ENCODE results near the gene SGSH.

The SGSH gene

DNA sequence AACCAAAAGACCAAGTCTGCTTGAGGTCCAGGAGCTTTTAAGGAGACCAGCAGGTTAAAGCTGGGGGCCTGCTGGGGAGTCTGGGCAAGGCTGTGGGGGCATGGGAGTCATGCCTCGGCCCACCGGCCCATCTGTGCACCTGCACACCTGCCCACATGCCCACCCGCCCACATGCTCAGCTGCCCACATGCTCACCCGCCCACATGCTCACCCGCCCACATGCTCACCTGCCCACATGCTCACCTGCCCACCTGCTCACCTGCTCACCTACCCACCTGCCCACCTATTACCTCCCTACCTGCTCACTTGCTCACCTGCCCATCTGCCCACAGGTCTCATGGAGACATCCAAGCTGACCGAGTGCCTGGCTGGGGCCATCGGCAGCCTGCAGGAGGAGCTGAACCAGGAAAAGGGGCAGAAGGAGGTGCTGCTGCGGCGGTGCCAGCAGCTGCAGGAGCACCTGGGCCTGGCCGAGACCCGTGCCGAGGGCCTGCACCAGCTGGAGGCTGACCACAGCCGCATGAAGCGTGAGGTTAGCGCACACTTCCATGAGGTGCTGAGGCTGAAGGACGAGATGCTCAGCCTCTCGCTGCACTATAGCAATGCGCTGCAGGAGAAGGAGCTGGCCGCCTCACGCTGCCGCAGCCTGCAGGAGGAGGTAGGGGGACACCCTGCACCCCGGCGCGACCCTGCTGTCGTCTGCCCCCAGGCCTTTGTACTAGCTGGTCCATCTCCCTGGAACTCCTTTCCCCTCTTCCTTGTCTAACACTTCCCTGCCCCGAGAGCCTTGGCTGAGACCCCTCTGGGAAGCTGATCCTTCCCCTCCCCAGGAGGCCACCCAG is 36.3 kb downstream of the SGSH start:
- no peak for DNase-seq (ENCODE audit: low spot score)

DNA sequence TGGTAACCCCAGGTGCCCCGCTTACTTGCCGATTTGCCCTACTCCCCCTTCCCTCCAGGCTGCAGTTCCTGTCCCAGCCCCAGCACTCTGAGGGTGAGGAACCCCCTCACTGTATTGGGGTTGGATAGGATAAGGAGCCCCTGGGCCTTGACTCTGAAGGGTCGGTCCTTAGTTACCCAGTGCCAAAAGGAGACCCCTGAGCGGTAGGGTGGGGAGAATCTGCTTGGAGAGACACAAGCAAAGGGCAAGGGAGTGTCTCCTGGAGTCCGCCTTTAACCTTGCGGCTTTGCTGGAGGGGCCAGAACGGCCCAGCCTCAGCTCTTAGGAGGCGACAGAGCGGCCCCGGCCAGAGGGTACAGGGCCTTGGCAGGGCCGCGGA is 37.3 kb downstream of the SGSH start:
- no peak for DNase-seq (ENCODE audit: low spot score)

DNA sequence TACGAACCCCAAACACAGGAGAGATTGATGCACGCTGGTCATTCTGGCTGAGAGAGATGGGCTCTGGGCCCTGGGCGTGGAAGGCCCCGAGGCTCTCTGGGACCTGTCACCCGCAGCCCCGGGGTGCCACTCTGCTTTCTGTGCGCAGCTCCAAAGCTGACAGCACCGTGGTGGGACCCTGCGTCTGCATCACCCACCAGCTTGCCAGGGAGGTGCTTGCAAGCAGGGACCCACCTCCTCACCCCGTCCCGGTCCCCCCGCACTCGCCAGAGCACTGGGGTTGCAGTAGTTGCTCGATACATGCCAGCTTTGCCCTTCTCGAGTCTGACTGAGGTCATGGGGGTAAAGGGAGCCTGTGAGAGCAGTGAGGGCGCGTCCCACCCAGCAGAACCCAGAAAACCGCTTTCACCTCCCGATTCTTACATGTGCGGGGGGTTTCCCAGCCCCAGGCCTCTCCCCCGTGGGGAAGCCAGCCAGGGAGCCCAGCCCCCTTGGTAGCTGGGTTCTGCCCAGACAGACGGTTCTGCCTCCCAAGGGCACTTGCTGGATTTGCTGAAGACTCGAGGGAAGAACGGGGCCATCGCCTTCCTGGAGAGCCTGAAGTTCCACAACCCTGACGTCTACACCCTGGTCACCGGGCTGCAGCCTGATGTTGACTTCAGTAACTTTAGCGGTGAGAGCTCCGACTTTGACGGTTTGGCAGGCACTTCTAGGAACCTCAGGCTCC is 37.9 kb downstream of the SGSH start:
- DNase-seq (ENCODE audit: low spot score), result no peak

DNA sequence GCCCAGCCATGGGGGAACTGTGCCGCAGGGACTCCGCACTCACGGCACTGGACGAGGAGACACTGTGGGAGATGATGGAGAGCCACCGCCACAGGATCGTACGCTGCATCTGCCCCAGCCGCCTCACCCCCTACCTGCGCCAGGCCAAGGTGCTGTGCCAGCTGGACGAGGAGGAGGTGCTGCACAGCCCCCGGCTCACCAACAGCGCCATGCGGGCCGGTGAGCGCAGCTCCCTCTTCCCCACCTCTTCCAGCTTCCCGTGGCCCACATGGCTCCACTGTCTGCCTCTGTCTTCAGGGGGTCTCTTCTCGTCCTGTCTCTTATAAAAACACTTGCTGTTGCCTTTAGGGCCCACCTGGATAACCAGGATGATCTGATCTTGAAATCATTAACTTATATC is 38.7 kb downstream of the SGSH start:
- DNase-seq (ENCODE audit: low spot score), result no peak

DNA sequence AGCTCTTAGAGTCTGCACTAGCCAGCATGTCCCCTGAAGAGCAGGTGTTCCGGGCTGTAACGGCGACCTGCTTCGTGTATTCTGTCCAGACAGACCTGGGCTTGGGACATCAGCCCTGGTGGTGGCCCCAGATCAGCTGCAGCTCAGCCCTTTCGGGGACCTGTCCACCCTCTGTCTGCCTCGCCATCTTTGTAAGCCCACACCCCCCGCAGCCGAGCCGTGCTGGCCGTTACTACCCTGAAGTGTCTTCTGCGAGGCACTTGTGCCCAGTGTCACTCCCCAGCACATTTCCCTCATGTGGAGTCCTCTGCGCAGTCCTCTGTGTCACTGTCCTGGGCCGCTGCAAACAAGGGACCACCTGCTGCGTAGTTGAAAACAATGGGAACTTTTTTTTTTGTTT is 39.9 kb downstream of the SGSH start:
- no peak for DNase-seq (ENCODE audit: low spot score)

DNA sequence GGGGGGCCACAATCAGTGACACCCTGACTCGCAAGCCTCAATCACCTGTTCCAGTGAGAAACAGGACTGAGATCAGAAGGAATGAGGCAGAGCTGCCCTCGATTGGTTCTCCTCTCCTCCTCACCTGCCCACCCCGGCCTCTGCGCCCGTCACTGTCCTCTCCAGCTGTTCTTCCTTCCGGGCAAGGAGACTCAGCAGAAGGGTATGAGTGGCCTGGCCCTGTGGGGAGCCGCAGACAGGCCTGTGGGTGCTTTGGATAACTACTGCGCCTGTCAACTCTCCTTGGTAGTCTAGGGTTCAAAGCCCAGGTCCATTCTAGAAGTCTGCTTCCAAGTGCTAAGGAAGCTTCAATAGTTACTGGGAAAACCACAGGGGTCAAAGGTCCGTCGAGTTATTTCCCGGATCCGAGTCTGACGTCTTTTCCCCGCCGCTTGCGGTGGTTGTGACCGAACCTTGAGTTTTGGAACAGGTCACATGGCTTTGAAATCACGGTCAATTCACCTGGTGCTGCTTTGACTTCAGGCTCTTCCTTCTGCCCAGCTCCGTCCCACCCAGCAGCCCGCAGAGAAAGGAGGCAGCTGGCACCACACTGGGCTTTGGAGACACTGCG is 42.0 kb downstream of the SGSH start:
- DNase-seq (ENCODE audit: low spot score), result no peak

DNA sequence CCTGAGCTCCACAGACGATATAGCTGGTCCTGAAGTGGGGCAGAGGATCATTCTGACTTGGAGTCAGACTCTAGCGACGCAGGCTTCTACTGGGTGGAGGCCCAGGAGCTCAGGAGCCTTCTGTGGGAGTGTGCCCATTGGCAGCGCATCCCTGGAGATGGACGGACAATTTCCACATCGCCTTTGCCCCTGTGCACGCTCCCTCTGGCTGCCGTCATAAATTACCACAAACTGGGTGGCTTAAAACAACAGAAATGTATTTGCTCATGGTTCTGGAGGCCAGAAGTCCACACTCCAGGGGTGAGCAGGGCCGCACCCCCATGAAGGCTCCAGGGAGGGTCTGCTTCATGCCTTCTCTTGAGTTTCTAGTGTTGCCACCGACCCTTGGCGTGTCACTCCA is 43.4 kb downstream of the SGSH start:
- DNase-seq (ENCODE audit: low spot score), result no peak

DNA sequence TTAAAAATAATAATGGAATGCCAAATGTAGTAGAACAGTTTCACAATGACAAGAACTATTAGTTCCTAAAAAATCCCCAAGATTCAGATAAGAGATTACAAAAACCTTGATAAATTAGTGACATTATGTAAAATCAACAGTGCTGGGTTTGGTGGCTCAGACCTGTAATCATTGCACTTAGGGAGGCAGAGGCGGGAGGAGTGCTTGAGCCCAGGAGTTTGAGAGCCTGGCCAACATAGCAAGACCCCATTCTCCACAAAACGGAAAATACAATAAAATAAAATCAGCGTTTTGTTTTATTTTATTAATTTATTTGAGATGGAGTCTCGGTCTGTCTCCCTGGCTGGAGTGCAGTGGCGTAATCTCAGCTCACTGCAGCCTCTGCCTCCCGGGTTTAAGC is 46.2 kb downstream of the SGSH start:
- DNase-seq (ENCODE audit: low spot score), result no peak

DNA sequence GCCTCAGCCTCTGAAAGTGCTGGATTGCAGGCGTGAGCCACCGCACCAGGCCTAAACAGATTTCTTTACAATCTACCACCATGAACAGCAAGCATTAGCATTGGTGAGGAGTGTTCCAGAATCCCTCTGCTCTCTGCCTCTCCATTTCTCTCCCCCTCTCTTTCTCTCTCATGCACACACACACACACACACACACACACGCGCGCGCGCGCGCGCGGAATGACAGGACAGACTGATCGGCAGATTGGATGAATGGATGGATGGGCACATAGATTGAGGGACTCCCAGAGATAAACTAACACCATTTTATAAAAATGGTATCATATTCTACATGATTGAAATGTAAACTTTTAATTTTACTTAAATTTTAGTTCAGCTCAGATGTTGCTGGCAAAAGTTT is 47.0 kb downstream of the SGSH start:
- no peak for DNase-seq (ENCODE audit: low spot score)

DNA sequence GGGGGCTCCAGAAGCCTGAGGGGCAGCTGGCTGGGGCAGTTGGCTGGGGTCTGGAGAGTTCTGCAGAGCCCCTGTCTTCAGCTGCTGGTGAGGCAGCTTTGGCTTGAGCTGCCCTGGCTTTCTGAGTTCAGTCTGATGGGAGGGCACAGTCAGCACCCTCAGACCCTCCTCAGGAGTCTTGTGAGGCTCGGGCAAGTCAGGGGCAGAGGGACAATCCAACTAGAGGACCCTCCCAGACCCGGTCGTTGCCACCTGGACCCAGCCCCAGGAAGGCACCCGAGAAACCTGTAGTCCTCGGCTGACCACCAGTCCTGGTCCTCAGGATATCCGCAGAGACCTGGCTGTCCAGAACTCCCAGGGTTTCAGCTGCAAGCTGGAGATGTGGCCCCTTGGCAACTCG is 48.5 kb downstream of the SGSH start:
- DNase-seq (ENCODE audit: low spot score), result no peak

DNA sequence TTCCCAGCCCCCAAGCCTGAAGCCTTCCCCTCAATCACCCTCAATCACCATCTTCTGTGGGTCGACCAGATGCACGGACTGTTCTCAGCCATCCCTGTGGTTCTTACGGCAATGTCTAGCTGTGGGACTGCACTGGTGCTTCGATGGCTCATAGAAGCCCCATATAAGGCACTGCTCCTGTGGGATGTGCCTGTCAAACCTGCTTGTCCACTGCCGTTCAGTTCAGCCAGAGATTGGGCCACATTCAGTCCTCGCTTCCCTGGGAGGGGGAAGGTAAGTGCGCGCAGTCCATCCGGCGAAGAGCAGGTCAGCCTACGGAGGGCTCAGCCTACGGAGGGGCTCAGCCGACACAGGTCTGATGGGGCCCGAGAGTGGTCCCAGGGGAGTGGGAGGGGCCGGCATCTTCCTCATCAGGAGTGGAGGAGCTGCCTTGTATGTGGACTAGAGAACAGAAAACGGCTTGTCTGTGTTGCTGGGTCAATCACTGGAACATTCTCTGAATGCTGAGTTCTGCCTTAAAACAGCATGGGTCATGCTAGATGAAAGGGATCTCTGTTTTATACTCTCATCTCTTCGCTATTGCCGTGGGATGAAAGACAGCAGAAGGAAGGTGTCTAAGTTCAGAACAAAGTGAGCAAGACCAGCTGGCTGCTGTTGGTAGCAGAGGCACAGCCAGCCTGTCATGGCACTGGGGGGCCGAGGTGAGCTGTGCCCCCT is 50.2 kb downstream of the SGSH start, which contains the start of gene CARD14:
CARD14 (plus strand) TSS at position 247 of the 717 bp plus-strand sequence. CDS start 11,409 bp downstream, outside the sequence.
- no peak for DNase-seq (ENCODE audit: low spot score)

DNA sequence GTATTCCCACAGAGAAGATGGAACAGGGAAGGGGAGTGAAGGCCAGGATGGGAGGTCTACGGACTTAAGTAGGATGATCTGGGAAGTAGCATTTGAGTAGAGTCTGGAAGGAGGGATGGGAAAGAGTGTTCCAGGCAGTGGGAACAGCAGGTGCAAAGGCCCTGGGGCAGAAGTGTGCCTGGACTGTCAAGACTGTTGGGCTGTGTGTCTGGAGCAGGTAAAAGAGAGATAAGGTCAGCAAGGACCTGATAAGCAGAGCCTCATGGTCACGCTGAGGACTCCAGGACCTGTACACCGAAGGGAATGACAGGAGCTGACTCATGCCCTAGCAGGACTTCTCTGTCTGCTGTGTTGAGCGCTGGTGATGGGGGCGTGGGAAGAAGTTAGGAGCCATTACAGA is 51.0 kb downstream of the SGSH start:
- no peak for DNase-seq (ENCODE audit: low spot score)

DNA sequence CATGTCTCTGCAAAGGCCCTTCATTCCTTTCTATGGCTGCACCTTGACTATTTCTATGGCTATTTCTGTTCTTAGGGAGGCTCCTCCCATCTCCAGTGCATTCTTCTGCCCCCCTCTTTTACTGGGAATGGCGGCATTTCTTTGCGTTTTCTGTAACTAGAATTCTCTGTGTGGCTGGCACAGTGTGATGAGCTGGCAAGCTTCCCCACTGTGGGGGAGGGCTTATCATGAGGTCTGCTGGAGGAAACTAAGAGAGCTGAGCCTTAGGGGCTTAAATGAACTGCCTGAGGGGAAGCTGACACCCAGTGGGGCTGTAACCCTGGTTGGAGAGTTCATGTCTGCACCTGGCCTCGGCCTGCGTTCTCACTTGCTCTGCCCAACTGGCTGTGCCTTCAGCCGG is 51.8 kb downstream of the SGSH start:
- DNase-seq (ENCODE audit: low spot score), result no peak

DNA sequence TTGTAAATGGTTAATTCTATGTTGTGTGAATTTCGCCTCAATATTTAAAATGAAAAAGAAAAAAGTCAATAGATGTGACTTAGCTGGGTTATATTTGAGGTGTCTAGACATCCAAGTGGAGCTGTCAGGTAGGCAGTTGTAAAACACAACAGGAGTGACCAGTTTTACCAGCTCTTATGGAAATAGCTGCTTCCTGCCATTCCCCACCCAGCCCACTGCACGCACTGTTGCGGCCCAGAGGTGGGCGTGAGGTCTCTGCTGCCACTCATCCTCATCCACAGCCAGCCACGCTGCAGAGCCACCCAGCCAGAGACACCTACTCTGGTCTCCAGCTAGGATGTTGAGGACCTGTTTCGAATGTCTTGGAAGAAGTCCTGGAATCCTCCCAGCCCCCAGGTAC is 53.7 kb downstream of the SGSH start:
- peak; percentile 3 for DNase-seq (ENCODE audit: low spot score)

DNA sequence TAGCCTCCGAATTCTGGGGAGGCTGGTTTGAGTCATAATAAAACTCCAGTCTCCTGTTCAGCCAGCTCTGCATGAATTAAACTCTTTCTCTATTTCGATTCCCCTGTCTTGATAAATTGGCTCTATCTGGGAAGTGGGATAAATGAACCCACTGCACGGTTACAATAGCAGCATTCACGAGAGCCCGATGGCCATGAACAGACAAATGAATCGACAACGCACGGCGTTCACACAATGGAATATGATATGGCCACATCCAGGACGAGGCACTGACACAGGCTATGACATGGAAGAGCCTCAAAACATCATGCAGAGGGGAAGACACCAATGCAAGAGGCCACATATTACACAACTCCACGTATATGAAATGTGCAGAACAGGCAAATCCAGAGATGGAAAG is 55.9 kb downstream of the SGSH start:
- DNase-seq (ENCODE audit: low spot score), result no peak

DNA sequence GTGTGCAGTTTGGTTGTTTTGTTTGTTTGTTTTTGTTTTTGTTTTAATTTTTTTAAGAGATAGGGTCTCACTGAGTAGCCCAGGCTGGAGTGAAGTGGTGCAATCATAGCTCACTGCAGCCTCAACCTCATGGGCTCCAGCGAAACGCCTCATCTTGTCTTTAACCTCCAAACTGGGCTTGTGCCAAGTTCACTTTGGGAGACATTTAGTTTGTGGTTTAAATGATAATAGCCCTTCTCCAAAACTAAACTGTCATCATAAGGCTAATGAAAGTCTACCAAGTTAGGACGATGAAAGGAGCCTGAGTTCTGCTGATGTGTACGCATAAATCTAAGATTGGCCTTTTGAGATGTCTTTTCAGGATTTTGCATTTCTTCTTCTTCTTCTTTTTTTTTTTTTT is 56.8 kb downstream of the SGSH start:
- DNase-seq (ENCODE audit: low spot score), result no peak

DNA sequence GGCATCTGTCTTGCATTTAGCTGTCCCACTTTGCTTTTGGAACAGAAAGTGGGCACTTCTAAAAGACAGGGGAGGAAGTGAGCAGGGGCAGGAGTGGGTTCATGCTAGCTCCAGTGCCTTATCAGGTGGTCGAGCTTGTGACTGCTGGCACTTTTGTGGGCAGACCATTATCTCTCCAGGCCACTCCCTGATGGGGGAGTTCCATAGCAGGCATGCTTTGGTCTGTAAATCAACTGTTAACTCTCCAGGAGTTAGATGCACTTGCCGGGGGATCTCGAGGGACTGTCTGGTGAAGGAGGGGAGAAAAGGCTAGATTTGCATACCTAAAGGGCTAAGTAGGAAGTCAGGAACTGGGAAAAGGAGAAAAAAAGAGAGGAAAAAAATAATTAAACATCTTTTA is 59.6 kb downstream of the SGSH start:
- DNase-seq (ENCODE audit: low spot score), result no peak
